ENCODE results near the gene FRRS1. TPM values are rescaled to one million over a fixed set of nuclear protein-coding genes. Genes with fewer than 3 reads are reported as not detected.

Gene FRRS1
- total and polyA plus RNA-seq, 12 donors = 0.81 to 26.8 (median 16.5) TPM

- Histone ChIP-seq H3K9me3 (replicated peaks in 1 of 3) (no peaks in the 10 kb centered on the region), H3K4me1 (replicated peaks in 1 of 2) (no peaks in the 10 kb centered on the region), H3K36me3 (replicated peaks in 1 of 2) (no peaks in the 10 kb centered on the region), H3K27ac (no peak overlapping the region), H3K27me3 (no peaks in the 10 kb centered on the region), H3K4me3 (no peak overlapping the region)
- intact Hi-C loops (cut with DNase I) = no loop called here
- 71 to 96% (median 94%) methylated on average over 2 of the region's 2 CpGs for WGBS, 4 donors
- TF ChIP-seq, protein P1, sequence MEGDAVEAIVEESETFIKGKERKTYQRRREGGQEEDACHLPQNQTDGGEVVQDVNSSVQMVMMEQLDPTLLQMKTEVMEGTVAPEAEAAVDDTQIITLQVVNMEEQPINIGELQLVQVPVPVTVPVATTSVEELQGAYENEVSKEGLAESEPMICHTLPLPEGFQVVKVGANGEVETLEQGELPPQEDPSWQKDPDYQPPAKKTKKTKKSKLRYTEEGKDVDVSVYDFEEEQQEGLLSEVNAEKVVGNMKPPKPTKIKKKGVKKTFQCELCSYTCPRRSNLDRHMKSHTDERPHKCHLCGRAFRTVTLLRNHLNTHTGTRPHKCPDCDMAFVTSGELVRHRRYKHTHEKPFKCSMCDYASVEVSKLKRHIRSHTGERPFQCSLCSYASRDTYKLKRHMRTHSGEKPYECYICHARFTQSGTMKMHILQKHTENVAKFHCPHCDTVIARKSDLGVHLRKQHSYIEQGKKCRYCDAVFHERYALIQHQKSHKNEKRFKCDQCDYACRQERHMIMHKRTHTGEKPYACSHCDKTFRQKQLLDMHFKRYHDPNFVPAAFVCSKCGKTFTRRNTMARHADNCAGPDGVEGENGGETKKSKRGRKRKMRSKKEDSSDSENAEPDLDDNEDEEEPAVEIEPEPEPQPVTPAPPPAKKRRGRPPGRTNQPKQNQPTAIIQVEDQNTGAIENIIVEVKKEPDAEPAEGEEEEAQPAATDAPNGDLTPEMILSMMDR (IDR thresholded peaks at IDR 0.05) = no peak
- TF ChIP-seq POLR2A (IDR thresholded peaks at IDR 0.05) = no peak
- no peak for DNase-seq
These were observed 30.6 kb downstream of the FRRS1 start for GRCh38 chr1:99735852-99736251.

- Histone ChIP-seq H3K27ac (no peak overlapping the region), H3K4me3 (no peak overlapping the region), H3K9me3 (replicated peaks in 1 of 3) (no peaks in the 10 kb centered on the region), H3K27me3 (no peaks in the 10 kb centered on the region), H3K4me1 (replicated peaks in 1 of 2) (peaks cover 0 to 10% of the 10 kb centered on the region in 2 donors), H3K36me3 (replicated peaks in 1 of 2) (no peaks in the 10 kb centered on the region)
- 88 to 96% (median 92%) methylated on average over 1 of the region's 1 CpG for whole genome bisulfite sequencing, 4 donors
- DNase-seq = no peak
- intact Hi-C loops (cut with DNase I) = no loop called here
- no peak for TF ChIP-seq POLR2A (IDR thresholded peaks at IDR 0.05)
- TF ChIP-seq, protein P1 (IDR thresholded peaks at IDR 0.05) = no peak
These were observed 35.1 kb downstream of the FRRS1 start for GRCh38 chr1:99731384-99731783.

GRCh38 chr1:99728494-99729235, 37.8 kb downstream of the FRRS1 start:
- Histone ChIP-seq H3K27ac (peak overlapping the region in 3 of 5 donors; percentile 35 to 53 (median 40)), H3K9me3 (replicated peaks in 1 of 3) (no peaks in the 10 kb centered on the region), H3K4me1 (replicated peaks in 1 of 2) (peaks cover 0 to 10% of the 10 kb centered on the region in 2 donors), H3K27me3 (no peaks in the 10 kb centered on the region), H3K4me3 (peak overlapping the region in 1 of 4 donors; percentile 5), H3K36me3 (replicated peaks in 1 of 2) (no peaks in the 10 kb centered on the region)
- no peak for DNase-seq
- WGBS, 4 donors = 65 to 69% (median 67%) methylated on average over 4 of the region's 4 CpGs
- intact Hi-C loops (cut with DNase I) = no loop called here
- no peak for TF ChIP-seq POLR2A (IDR thresholded peaks at IDR 0.05)
- TF ChIP-seq, protein P1 (IDR thresholded peaks at IDR 0.05) = peak in 5 of 6 experiments; percentile 30 to 53 (median 39)

DNA sequence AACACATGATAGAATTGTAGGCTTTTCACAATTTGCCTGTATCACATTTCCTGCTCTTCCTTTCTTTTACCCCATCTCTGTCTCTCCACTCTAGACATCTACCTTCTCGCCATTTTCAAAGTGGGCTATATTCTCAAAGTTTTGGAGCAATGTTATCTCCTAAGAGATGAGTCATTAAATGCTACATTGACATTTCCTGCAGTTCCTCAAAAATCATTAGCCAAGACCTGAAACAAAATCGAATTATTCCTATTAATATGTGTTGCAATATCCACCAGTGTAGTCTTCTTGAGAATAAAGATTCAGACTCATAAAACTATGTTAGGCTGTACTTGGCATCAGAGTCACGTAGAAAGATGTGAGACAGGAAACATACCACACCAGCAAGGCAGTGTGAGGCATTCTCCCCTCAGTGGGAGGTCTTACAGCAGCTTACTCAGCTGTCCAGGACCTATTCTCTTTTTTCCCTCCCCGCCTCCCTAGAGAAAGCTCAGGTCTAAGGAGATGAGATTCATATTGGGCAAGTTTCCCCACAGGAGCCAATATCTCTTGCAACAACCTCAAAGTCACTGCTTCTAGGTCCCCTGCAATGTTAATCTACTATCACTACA, 38.8 kb downstream of the FRRS1 start:
- Histone ChIP-seq H3K27me3 (no peaks in the 10 kb centered on the region), H3K36me3 (replicated peaks in 1 of 2) (no peaks in the 10 kb centered on the region), H3K4me1 (replicated peaks in 1 of 2) (peaks cover 0 to 10% of the 10 kb centered on the region in 2 donors), H3K4me3 (no peak overlapping the region), H3K9me3 (replicated peaks in 1 of 3) (no peaks in the 10 kb centered on the region), H3K27ac (peak overlapping the region in 3 of 5 donors; percentile 10 to 40 (median 35))
- intact Hi-C loops (cut with DNase I) = no loop called here
- no peak for TF ChIP-seq POLR2A (IDR thresholded peaks at IDR 0.05)
- TF ChIP-seq, protein P1 (IDR thresholded peaks at IDR 0.05) = no peak
- 66 to 76% (median 75%) methylated on average over 4 of the region's 4 CpGs for WGBS, 4 donors
- no peak for DNase-seq

Data from adrenal gland (tissue), 12 donors.